Smooth muscle cell (in vitro differentiated cells): Measurements from ENCODE around the gene NUP210L. TPM values are rescaled to one million over a fixed set of nuclear protein-coding genes. Genes with fewer than 3 reads are reported as not detected.
A peak's percentile ranks its signal among the peaks of the same experiment; 100 is the strongest.

Experiments used
- DNase-seq: peaks from one replicate; lab custom pipeline; 2025; ENCODE audit not compliant: unreplicated experiment; lab: John Stamatoyannopoulos, UW
- H2AFZ ChIP-seq: fragments of 200-600 bp; sonication (generic); 2 replicates; pipeline ENCODE4 v1.6.0; 2016; ENCODE audit warnings: antibody characterized with exemption, low read depth, mild to moderate bottlenecking
- H3F3A ChIP-seq: fragments of 200-600 bp; sonication (generic); 2 replicates; pipeline ENCODE4 v1.6.0; 2017; ENCODE audit warnings: antibody characterized with exemption, low read depth
- H3K27ac ChIP-seq: fragments of 200-600 bp; sonication (generic); 2 replicates; pipeline ENCODE4 v1.5.1; 2016; ENCODE audit warnings: low read depth, mild to moderate bottlenecking
- H3K27me3 ChIP-seq: fragments of 200-600 bp; sonication (generic); 2 replicates; pipeline ENCODE4 v1.6.1; 2016; ENCODE audit warnings: low read depth, mild to moderate bottlenecking
- H3K36me3 ChIP-seq: fragments of 200-600 bp; sonication (generic); 2 replicates; pipeline ENCODE4 v1.5.1; 2016; ENCODE audit warnings: low read depth
- H3K4me1 ChIP-seq: fragments of 200-600 bp; sonication (generic); 2 replicates; pipeline ENCODE4 v1.5.1; 2016; ENCODE audit warnings: low read depth
- H3K4me2 ChIP-seq: fragments of 200-600 bp; sonication (generic); 2 replicates; pipeline ENCODE4 v1.6.0; 2016; ENCODE audit warnings: mild to moderate bottlenecking
- H3K4me3 ChIP-seq: fragments of 200-600 bp; sonication (generic); 2 replicates; pipeline ENCODE4 v1.5.1; 2016; ENCODE audit warnings: mild to moderate bottlenecking
- H3K79me2 ChIP-seq: fragments of 200-600 bp; sonication (generic); 2 replicates; pipeline ENCODE4 v1.6.0; 2016; ENCODE audit warnings: low read depth, mild to moderate bottlenecking
- H3K9ac ChIP-seq: fragments of 200-600 bp; sonication (generic); 2 replicates; pipeline ENCODE4 v1.6.0; 2016; ENCODE audit warnings: low read depth
- H3K9me3 ChIP-seq: fragments of 200-600 bp; sonication (generic); replicated peaks from 2 replicates; pipeline ENCODE4 v1.5.1; 2016; ENCODE audit warnings: low read depth
- H4K20me1 ChIP-seq: fragments of 200-600 bp; sonication (generic); 2 replicates; pipeline ENCODE4 v1.6.0; 2016; ENCODE audit warnings: low read depth
- CTCF ChIP-seq: fragments of 200-600 bp; sonication (generic); IDR thresholded peaks from 2 replicates; pipeline ENCODE4 v1.5.1; 2017; ENCODE audit warnings: borderline replicate concordance, mild to moderate bottlenecking, antibody characterized with exemption; ENCODE audit not compliant: insufficient read depth, poor library complexity, severe bottlenecking
- WGBS: methylation state at CpG from one replicate; pipeline ENCODE4 v1.1.7; 2016; ENCODE audit warnings: low lambda C conversion rate; 5-methylcytosine and 5-hydroxymethylcytosine counted together
- polyA plus RNA-seq: library from polyadenylated mRNA; unstranded; fragments of >200 nt; fragmentation: Nextera tagmentation; extraction: Ambion mirVana; gene quantifications from 2 replicates; pipeline ENCODE4 v1.2.1, GENCODE V29; 2016
- total RNA-seq: library from RNA; depleted of rRNA; stranded (reverse); fragments of >200 nt; gene quantifications from 2 replicates; pipeline ENCODE4 v1.2.3, GENCODE V29; 2014

NUP210L gene
- total and polyA plus RNA-seq, 2 experiments from 2014 or later: 0.90 TPM; not detected in 1

- peak; percentile 45 for DNase-seq
- peak overlapping the region; percentile 50 for H2AFZ ChIP-seq
- no peak for TF ChIP-seq CTCF
- H3K4me2 ChIP-seq: peak overlapping the region; percentile 89
- no peaks in the 10 kb centered on the region for H3K27me3 ChIP-seq
- H3K79me2 ChIP-seq: peaks cover 33% of the 10 kb centered on the region
- peak overlapping the region; percentile 93 for H3K9ac ChIP-seq
- H4K20me1 ChIP-seq: peaks cover 15% of the 10 kb centered on the region
- WGBS: 2% methylated on average over 22 of the region's 22 CpGs
- peak overlapping the region; percentile 93 for H3K27ac ChIP-seq
- H3K4me1 ChIP-seq: peaks cover 28% of the 10 kb centered on the region
- H3K36me3 ChIP-seq: no peaks in the 10 kb centered on the region
- peak overlapping the region; percentile 77 for H3K4me3 ChIP-seq
- H3K9me3 ChIP-seq: no peaks in the 10 kb centered on the region
- peaks cover 10% of the 10 kb centered on the region for H3F3A ChIP-seq
Observed at GRCh38 chr1:153963850-153964331, 191.0 kb downstream of the NUP210L start.

- Histone ChIP-seq H3K27me3 (no peaks in the 10 kb centered on the region), H3K27ac (peak within 1 kb of the TSS; percentile 93), H3K36me3 (no peaks in the 10 kb centered on the region), H3K4me3 (peak within 1 kb of the TSS; percentile 77), H2AFZ (peak within 1 kb of the TSS; percentile 50), H3K4me1 (peaks cover 28% of the 10 kb centered on the region), H3K79me2 (peaks cover 34% of the 10 kb centered on the region), H3K4me2 (peak within 1 kb of the TSS; percentile 89), H3K9ac (peak within 1 kb of the TSS; percentile 93), H3K9me3 (no peaks in the 10 kb centered on the region), H3F3A (peaks cover 10% of the 10 kb centered on the region), H4K20me1 (peaks cover 15% of the 10 kb centered on the region)
- WGBS: under 1% methylated on average over 52 of the region's 54 CpGs
- DNase-seq: peak; percentile 94
- no peak for TF ChIP-seq CTCF
Observed at GRCh38 chr1:153963030-153963849, 191.6 kb downstream of the NUP210L start, which contains the start of gene SLC39A1. TSS of gene SLC39A1 (minus strand) at chr1:153963537. CDS start at chr1:153962715, 822 bp downstream.

GRCh38 chr1:153962088-153963029 lies 192.5 kb downstream of the NUP210L start:
- Histone ChIP-seq H3F3A (peaks cover 10% of the 10 kb centered on the region), H3K9me3 (no peaks in the 10 kb centered on the region), H3K9ac (peak overlapping the region; percentile 93), H2AFZ (peak overlapping the region; percentile 50), H3K36me3 (no peaks in the 10 kb centered on the region), H3K4me2 (peak overlapping the region; percentile 89), H3K27me3 (no peaks in the 10 kb centered on the region), H3K4me1 (peaks cover 26% of the 10 kb centered on the region), H3K4me3 (peak overlapping the region; percentile 77), H4K20me1 (peaks cover 21% of the 10 kb centered on the region), H3K27ac (peak overlapping the region; percentile 93), H3K79me2 (peaks cover 42% of the 10 kb centered on the region)
- TF ChIP-seq CTCF: no peak
- WGBS: 17% methylated on average over 16 of the region's 16 CpGs
- DNase-seq: no peak
